Neural progenitor cell (in vitro differentiated cells): Measurements from ENCODE around the gene THBD. TPM values are rescaled to one million over a fixed set of nuclear protein-coding genes. Genes with fewer than 3 reads are reported as not detected.

Experiments
- DNase-seq: peaks from one replicate; pipeline ENCODE4 v3.0.0-alpha.2; 2016; ENCODE audit warnings: low spot score
- H2AFZ ChIP-seq: fragments of 200-600 bp; sonication (generic); replicated peaks from 2 replicates; pipeline ENCODE4 v1.6.1; 2016; ENCODE audit warnings: antibody characterized with exemption
- H3F3A ChIP-seq: fragments of 200-600 bp; sonication (generic); 2 replicates; pipeline ENCODE4 v1.6.1; 2016; ENCODE audit warnings: antibody characterized with exemption, low read depth
- H3K27ac ChIP-seq: fragments of 200-600 bp; sonication (generic); 2 replicates; pipeline ENCODE4 v1.5.1; 2016; ENCODE audit warnings: mild to moderate bottlenecking
- H3K27me3 ChIP-seq: fragments of 200-600 bp; sonication (generic); 2 replicates; pipeline ENCODE4 v1.6.1; 2016; ENCODE audit warnings: mild to moderate bottlenecking, moderate library complexity
- H3K36me3 ChIP-seq: fragments of 200-600 bp; sonication (generic); 2 replicates; pipeline ENCODE4 v1.5.1; 2016
- H3K4me1 ChIP-seq: fragments of 200-600 bp; sonication (generic); 2 replicates; pipeline ENCODE4 v1.6.1; 2016; ENCODE audit warnings: mixed run types
- H3K4me2 ChIP-seq: fragments of 200-600 bp; sonication (generic); 2 replicates; pipeline ENCODE4 v1.6.1; 2016
- H3K4me3 ChIP-seq: fragments of 200-600 bp; sonication (generic); 2 replicates; pipeline ENCODE4 v1.5.1; 2016
- H3K79me2 ChIP-seq: fragments of 200-600 bp; sonication (generic); 2 replicates; pipeline ENCODE4 v1.6.1; 2016; ENCODE audit warnings: low read depth
- H3K9ac ChIP-seq: fragments of 200-600 bp; sonication (generic); 2 replicates; pipeline ENCODE4 v1.6.1; 2016
- H3K9me3 ChIP-seq: fragments of 200-600 bp; sonication (generic); 2 replicates; pipeline ENCODE4 v1.5.1; 2016; ENCODE audit warnings: low read depth
- H4K20me1 ChIP-seq: fragments of 200-600 bp; sonication (generic); 2 replicates; pipeline ENCODE4 v1.6.1; 2016; ENCODE audit warnings: low read depth
- H3K27ac Mint-ChIP-seq: 3 replicates; pipeline ENCODE4 v1.8.0; 2021; ENCODE audit warnings: mixed read lengths
- H3K27me3 Mint-ChIP-seq: 2 replicates; pipeline ENCODE4 v1.8.0; 2022; ENCODE audit warnings: low read depth, mild to moderate bottlenecking, inconsistent platforms, moderate library complexity, mixed read lengths; ENCODE audit not compliant: insufficient read depth
- H3K36me3 Mint-ChIP-seq: 3 replicates; pipeline ENCODE4 v1.8.0; 2021; ENCODE audit warnings: mixed read lengths
- H3K4me1 Mint-ChIP-seq: 3 replicates; pipeline ENCODE4 v1.8.0; 2021; ENCODE audit warnings: mixed read lengths
- H3K4me3 Mint-ChIP-seq: 3 replicates; pipeline ENCODE4 v1.8.0; 2021; ENCODE audit warnings: mild to moderate bottlenecking, moderate library complexity, mixed read lengths
- H3K9me3 Mint-ChIP-seq: 3 replicates; pipeline ENCODE4 v1.8.0; 2020; ENCODE audit warnings: mixed read lengths
- CTCF ChIP-seq: fragments of 200-600 bp; sonication (generic); IDR thresholded peaks from 2 replicates; pipeline ENCODE4 v1.5.1; 2017; ENCODE audit warnings: antibody characterized with exemption, mild to moderate bottlenecking
- EZH2 ChIP-seq: fragments of 200-600 bp; sonication (generic); IDR thresholded peaks from 2 replicates; pipeline ENCODE4 v1.6.1; 2017; ENCODE audit warnings: antibody characterized with exemption, mild to moderate bottlenecking, moderate library complexity
- EZH2phosphoT487 ChIP-seq: fragments of 200-600 bp; sonication (generic); IDR thresholded peaks from 2 replicates; pipeline ENCODE4 v1.6.1; 2017; ENCODE audit warnings: antibody characterized with exemption
- total RNA-seq: library from RNA; depleted of rRNA; stranded (reverse); fragments of >200 nt; gene quantifications from 2 replicates; pipeline ENCODE4 v1.2.3, GENCODE V29; 2015; ENCODE audit warnings: low replicate concordance

The THBD gene
- total RNA-seq, 1 donor from 2014 or later = 0.15 TPM

- no peak for DNase-seq
- H4K20me1 ChIP-seq = no peaks in the 10 kb centered on the region
- H3K36me3 ChIP-seq = no peaks in the 10 kb centered on the region
- peaks cover 17% of the 10 kb centered on the region for H3K4me1 ChIP-seq
- H3K4me3 Mint-ChIP-seq = no peak overlapping the region
- no peaks in the 10 kb centered on the region for H3K36me3 Mint-ChIP-seq
- H3K9me3 Mint-ChIP-seq = no peaks in the 10 kb centered on the region
- H3K27ac Mint-ChIP-seq = no peak overlapping the region
- no peak overlapping the region for H3K27ac ChIP-seq
- H2AFZ ChIP-seq = no peak overlapping the region
- H3K4me2 ChIP-seq = no peak overlapping the region
- peaks cover 24% of the 10 kb centered on the region for H3K4me1 Mint-ChIP-seq
- H3K9me3 ChIP-seq = no peaks in the 10 kb centered on the region
- no peaks in the 10 kb centered on the region for H3K79me2 ChIP-seq
- H3K27me3 ChIP-seq = no peaks in the 10 kb centered on the region
- no peak overlapping the region for H3K9ac ChIP-seq
- H3F3A ChIP-seq = no peaks in the 10 kb centered on the region
- no peak overlapping the region for H3K4me3 ChIP-seq
- TF ChIP-seq CTCF (no peak), EZH2phosphoT487 (no peak), EZH2 (no peak)
- peaks cover 3% of the 10 kb centered on the region for H3K27me3 Mint-ChIP-seq
Measured at GRCh38 chr20:23077277-23077676, 27.8 kb upstream of the THBD start.

GRCh38 chr20:23074052-23074451 lies 24.6 kb upstream of the THBD start:
- no peaks in the 10 kb centered on the region for H4K20me1 ChIP-seq
- no peaks in the 10 kb centered on the region for H3F3A ChIP-seq
- H3K4me1 ChIP-seq = peaks cover 11% of the 10 kb centered on the region
- no peak overlapping the region for H3K27ac ChIP-seq
- Mint-ChIP-seq H3K4me3 (no peak overlapping the region), H3K27me3 (peaks cover 3% of the 10 kb centered on the region), H3K36me3 (no peaks in the 10 kb centered on the region), H3K4me1 (peaks cover 24% of the 10 kb centered on the region), H3K9me3 (no peaks in the 10 kb centered on the region), H3K27ac (no peak overlapping the region)
- H3K9ac ChIP-seq = no peak overlapping the region
- no peak overlapping the region for H3K4me3 ChIP-seq
- no peak overlapping the region for H3K4me2 ChIP-seq
- H3K79me2 ChIP-seq = no peaks in the 10 kb centered on the region
- TF ChIP-seq CTCF = no peak
- TF ChIP-seq EZH2 = no peak
- TF ChIP-seq EZH2phosphoT487 = no peak
- H2AFZ ChIP-seq = no peak overlapping the region
- H3K27me3 ChIP-seq = no peaks in the 10 kb centered on the region
- no peaks in the 10 kb centered on the region for H3K36me3 ChIP-seq
- H3K9me3 ChIP-seq = no peaks in the 10 kb centered on the region
- no peak for DNase-seq

GRCh38 chr20:23072892-23073586 lies 23.6 kb upstream of the THBD start:
- H3K9me3 Mint-ChIP-seq = no peaks in the 10 kb centered on the region
- Histone ChIP-seq H3K4me3 (no peak overlapping the region), H4K20me1 (no peaks in the 10 kb centered on the region), H3K79me2 (no peaks in the 10 kb centered on the region), H3K4me1 (peaks cover 6% of the 10 kb centered on the region), H3K36me3 (no peaks in the 10 kb centered on the region), H3K27me3 (no peaks in the 10 kb centered on the region), H3F3A (no peaks in the 10 kb centered on the region), H2AFZ (no peak overlapping the region), H3K9me3 (no peaks in the 10 kb centered on the region), H3K4me2 (no peak overlapping the region), H3K9ac (no peak overlapping the region), H3K27ac (no peak overlapping the region)
- no peak for DNase-seq
- H3K4me1 Mint-ChIP-seq = peaks cover 17% of the 10 kb centered on the region
- no peaks in the 10 kb centered on the region for H3K36me3 Mint-ChIP-seq
- no peak overlapping the region for H3K4me3 Mint-ChIP-seq
- no peak overlapping the region for H3K27ac Mint-ChIP-seq
- TF ChIP-seq EZH2 = no peak
- no peak for TF ChIP-seq EZH2phosphoT487
- TF ChIP-seq CTCF = no peak
- peaks cover 3% of the 10 kb centered on the region for H3K27me3 Mint-ChIP-seq
